Stimulated activated CD8-positive, alpha-beta memory T cell treated with anti-CD3 and anti-CD28 coated beads, Interleukin-7, amount 100 ng/mL, for 24 hours (primary cell): ENCODE results near the gene GLDN.
"Not testable (repeated sequence)": the region's sequence is repeated elsewhere in the genome, so short reads cannot be mapped to it uniquely, and the experiment has no call there.

Source experiments
- DNase-seq: peaks from one replicate; pipeline ENCODE4 v3.0.0-alpha.2; 2020; ENCODE audit warnings: low read depth

The GLDN gene

DNA sequence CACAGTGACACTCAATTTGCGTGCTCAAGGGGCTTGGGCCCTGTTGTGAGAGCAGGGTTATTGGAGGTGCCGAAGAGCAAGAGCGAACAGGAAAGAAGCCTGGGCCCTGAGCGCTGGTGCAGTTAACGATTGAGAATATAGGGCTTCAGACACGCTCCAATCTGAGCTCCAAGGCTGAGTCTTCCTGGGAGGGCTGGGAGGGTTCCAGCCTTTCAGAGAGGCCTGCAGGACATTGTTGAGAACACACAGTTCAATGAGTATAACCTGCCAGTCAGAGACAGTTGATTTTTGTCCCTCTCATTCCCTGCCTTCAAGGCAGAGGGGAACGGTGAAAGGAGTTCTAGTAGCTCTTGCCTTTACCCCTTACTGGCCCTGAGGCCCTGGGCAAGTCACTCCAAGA lies 47.3 kb downstream of the GLDN start:
- DNase-seq: no peak

DNA sequence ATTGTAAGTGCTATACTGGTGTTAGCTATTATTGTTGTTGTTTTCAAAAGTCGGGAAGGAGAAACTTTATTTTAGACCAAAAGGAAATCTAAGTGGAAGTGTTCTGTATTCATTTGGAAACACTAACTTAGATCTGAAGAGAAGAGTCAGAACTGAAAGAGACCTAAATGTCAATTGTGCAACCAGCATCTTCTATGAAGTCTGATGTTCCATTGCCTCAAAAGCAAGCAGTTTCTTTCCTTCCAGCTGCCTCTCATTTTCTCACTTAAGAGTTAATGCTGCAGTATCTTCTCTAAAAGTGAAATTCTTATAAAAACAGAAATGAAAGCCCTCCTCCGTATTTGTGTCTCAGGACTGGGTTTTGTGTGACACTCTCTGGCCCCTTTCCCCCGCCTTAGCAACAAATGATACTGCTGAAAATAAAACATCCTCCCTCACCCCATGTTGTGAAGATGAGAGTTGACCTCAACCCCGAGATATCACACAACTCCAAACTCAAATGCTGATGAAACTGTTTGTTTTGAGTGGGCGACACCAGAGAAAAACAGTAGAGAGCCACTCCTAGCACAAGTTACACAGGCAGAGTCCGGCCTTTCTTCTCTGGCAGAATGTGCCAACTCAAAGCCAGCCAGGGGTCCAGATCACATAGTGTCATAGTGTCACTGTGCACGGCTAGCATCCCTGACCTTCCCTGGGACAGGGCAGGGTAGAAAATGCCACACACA lies 48.9 kb downstream of the GLDN start:
- no peak for DNase-seq

DNA sequence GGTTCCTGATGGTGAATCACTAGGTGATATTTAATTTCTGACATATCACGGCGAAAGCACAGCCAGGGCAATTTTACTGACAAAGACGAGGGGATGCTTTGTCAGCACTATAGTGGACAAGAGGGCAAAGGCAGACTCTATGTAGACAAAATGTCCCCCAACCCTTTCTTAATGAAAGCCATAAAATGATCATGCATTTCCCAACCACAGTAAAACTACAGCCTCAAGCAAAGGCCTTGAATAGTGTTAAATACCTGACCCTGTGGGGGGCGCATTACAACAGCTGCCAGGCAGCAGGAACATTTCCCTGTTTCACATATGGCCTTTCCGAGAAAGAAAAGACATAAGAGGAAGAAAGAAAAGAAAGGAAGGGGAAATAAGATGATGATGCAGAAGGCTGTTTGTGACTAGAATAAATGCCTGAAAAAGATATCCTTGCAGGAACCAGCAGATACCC lies 49.5 kb downstream of the GLDN start:
- no peak for DNase-seq

DNA sequence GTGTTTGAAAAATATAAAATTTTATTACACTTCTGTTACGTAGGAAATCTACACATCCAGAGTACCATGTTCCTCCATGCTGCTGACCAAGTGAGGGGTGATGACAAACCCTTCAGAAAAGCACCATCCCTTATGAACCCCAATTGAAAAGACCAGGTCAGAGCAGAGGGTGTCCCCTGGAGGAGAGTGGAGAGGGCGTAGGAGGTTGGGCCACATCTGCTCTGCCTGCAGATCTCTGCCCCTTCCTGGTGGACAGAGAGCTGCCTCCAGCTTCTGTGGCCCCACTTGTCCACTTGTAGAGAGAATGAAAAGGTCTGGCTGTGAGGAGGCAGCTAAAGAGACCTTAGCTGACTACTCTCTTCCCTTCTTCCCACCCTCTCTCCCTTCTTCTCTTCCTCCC lies 55.5 kb downstream of the GLDN start:
- DNase-seq: no peak

DNA sequence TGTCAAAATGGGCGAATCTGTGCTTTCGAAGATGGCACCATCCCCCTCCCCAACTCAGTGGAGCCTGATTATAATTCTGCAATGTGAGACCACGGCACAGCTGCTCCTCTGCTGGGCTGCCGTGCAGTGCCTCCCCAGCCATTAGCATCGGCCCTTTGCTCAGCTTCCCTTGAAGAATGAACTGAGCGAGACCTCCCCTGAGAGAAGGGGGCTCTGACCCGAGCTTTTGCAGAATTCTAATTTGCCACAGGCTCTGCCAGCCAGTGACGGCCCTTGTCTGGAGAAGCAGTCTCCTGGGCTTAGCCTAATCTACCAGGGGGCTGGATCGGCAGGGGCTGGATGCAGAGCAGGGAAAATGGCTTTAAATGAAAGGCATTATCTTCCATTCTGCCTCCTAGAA lies 57.2 kb downstream of the GLDN start:
- DNase-seq: no peak

DNA sequence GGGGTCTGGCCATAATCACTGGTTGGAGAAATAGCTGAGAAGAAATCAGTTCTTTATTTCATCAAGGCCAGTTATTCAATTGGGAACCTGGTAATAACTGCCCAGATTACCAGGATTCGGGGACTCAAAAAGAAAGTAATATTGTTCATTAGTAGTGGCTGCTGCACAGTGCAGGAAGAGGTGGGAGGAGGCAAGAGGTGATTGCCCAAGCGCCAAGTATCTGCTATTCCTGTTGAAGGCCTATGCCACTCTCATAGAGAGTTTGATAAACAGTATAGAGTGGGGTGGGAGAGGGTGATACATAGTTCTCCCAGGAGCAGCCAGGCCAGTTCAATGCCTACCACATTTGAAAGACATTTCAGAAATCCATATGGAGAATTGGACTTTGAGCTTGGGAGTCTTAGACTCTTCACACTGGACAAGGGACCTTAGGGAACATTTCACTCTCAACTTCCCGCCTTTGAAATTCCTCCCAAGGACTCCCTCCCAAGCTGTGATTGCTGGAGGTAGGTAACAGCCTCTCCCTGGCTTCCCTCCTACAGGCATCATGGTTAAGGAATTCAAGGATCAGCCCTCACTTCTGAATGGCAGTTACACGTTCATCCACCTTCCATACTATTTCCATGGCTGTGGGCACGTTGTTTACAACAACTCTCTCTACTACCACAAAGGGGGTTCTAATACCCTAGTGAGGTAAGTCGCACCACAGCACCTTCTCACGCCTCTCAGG lies 59.8 kb downstream of the GLDN start:
- DNase-seq: no peak

DNA sequence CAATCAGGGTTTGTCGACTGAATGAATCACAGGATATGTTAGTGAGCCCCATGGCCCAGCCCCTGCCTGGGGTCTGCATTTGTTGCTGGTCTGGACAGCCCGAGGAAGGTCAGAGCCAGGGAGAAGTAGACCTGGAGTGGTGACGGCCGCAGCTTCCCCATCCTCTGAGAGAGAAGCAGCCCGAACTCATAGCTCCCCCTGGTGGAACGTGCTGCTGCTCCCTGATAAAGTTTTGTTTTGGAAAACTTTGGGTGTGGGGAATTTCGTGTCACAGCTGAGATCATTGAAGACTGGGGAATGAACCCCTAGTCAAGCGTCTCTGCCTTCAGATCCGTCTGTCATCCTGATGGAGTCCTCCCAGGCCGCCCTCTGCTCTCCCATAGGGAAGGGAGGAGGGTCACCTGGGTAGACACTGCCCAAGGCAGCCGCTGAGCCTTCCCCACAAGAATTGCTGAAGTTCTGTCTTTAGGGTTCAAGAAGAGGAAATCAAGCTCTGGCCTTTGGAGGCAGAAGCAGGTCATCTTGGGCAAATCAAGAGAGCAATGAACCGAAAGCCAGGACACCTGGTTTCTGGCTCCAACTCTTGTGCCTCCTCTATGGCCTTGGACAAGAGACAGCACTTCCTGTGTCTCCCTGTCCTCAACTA lies 60.5 kb downstream of the GLDN start:
- no peak for DNase-seq

DNA sequence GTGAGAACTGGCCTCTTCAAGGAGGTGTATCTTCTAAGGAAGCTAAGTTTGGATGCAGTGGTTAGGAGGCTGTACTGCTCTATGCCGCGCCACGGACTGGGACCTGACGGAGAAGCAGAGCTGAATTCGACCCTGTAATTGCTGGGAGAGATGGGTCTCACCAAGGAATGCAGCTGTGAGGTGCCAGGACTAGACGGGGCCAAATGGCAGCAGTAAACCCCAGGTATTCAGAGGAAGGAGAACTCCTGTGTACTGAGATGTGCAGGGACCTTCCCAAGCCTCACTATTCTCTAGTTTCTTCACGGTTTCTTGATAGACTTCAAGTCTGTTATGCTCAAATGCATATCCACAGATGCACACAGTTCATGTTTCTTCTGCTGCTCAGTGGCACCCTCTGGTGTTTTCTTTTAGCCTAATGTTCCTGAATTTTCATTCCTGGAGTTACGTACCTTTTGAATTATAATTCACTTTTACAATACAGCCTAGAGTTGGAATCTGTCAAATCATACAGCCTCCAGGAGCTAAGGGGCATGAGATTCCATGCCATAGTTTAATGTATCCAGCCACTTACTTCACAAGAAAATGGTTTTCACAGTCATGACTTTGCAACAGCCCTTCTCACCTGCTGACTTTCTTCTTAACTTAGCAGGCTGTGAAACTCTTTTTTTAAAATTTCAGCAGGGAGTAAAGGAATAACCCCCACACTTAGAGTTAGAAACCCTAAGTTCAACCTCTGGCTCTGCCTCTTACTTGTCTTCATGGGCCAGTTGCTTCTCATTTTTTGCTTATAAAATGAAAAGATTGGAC lies 61.8 kb downstream of the GLDN start:
- DNase-seq: no peak

DNA sequence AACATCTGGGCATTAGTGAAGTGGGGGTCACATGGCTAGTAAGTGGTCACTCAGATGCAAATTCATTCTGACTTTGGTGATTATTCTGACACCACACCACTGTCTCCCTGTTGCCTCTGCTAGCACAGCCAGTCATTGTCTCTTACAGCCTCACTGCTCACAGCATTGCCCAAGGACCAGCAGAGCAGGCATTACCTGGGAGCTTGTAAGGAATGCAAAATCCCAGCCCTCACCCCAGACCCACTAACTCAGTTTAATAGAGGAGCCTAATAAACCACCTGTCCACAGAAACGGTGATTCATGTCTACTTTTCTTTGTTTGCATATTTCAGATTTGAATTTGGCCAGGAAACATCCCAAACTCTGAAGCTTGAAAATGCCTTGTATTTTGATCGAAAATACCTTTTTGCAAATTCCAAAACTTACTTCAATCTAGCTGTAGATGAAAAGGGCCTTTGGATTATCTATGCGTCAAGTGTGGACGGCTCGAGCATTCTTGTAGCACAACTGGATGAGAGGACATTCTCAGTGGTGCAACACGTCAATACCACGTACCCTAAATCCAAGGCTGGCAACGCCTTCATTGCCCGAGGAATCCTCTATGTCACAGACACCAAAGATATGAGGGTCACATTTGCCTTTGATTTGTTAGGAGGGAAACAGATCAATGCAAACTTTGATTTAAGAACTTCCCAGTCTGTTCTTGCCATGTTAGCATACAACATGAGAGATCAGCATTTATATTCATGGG lies 62.7 kb downstream of the GLDN start:
- no peak for DNase-seq

DNA sequence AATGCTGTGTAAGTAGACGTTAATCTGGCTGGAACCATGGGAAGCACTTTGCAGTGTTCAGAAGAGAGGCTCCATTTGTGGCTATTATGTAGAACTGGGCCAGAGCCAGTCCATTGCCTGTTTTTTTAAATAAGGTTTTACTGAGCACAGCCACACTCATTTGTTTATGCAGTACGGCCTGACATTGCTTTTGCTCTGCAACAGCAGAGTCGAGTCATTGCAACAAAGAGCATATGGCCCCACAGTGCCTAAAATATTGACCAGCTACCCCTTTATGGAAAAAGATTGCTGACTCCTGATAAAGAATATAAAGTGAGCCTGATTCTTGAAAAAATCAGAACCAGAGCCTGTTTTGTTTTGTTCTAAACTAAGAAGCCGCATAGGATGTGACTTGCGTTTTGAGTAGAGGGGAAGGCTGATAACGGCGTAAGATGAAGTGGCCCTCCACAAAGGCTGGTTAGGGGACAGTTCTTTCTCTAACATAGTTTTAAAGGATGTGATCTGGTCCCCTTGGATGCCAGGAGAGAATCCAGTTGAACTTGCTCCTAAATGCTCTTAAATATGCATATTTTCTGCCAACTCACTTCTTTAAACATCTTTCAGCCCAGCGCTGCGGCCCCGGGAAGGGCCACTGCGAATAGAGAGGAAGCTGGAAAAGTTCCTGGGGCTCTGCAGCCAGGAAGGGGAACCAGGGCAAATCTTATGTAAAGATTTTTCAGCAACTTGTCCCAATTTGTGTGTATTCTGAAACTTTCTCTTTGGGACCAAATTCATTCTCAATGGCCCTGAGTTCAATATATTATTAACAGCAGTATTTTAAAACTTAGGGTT lies 64.5 kb downstream of the GLDN start:
- DNase-seq: no peak

DNA sequence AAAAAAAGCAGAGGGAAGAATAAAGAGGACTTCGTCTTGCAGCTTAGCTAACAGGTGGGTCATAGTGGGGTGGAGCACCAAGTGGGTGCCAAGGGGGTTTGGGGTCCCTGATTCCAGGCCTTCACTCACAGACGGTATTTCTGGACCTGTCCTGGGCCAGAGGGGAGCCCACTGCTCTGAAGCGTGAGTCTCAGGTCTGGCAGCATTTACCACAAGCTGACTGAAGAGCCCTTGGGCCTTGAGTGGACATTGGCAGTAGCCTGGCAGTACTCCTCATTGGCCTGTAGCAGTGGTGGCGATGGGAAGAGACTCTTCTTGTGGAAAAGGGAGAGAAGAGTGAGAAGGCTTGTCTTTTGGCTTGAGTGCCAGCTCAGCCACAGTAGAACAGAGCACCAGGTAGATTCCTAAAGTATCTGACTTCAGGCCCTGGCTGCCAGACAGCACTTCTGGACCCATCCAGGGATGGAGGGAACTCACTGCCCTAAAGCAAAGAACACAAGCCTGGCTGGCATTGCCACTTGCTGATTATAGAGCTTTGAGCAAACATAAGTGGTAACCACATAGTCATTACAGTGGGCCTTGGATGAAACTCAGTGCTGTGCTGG lies 72.9 kb downstream of the GLDN start:
- no peak for DNase-seq

DNA sequence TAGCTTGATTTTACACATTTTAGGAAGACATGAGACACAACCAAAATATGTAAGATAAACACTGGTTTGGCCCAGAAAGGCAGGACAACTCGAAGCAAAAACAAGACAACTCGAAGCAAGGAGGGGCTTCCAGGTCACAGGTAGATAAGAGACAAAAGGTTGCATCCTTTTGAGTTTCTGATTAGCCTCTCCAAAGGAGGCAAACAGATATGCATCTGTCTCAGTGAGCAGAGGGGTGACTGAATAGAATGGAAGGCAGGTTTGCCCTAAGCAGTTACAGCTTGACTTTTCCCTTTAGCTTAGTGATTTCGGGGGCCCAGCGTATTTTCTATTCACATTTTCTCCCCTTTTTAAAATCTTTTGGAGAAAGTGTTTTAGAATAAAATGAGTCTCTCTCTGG lies 74.7 kb downstream of the GLDN start:
- DNase-seq: no peak

DNA sequence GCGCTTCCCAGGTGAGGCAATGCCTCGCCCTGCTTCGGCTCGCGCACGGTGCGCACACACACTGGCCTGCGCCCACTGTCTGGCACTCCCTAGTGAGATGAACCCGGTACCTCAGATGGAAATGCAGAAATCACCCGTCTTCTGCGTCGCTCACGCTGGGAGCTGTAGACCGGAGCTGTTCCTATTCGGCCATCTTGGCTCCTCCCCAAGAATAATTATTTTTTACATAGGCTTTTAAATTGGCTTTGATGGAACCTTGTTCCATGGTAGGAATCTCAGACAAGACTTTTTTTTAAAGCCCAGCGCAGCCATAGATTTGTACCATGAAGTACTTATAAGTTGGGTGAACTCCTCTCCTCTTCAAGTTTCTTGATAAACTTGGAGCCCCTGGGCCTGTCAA lies 81.6 kb downstream of the GLDN start:
- DNase-seq: not testable (repeated sequence)

DNA sequence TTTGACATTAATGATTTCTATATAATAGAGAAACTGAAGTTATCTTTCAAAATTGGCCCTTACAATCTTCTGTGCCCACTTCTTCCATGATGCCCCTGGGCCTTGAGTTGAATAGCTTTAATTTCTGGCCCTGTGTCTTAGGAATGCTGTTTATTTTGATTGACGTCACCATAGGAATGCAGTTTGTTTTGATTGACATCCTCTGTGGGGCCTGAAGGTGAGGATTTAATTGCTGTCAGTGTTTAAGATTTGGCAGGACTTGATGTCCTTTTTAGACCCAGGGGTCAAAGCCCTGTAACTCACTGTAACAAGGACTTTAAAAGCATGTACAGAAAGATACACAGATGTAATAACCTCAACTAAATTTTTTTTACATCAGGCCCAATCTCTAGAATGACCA lies 83.3 kb downstream of the GLDN start:
- DNase-seq: no peak

DNA sequence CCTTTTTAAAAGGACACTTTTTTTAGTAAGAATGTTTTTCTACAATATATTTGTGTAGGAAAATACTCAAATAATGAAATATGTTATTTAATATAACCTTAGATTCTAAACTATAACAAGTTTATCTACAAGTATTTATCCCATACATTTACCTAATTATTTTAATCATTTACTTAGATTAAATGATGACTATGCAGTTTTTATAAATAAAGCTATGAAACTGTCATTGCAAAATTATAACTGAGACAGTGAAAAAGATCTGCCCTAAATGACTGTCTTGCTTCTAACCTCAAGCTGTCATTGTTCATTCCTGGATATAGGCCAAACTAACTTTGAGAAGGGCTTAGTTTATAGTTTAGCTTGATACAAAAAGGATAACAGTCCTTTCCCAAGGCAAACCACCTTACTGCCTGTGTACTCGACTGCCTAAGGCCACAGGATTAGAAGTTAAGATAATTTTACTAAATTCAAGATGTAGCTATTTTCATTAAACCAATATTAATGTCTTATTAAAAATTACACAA lies 84.1 kb downstream of the GLDN start:
- no peak for DNase-seq

DNA sequence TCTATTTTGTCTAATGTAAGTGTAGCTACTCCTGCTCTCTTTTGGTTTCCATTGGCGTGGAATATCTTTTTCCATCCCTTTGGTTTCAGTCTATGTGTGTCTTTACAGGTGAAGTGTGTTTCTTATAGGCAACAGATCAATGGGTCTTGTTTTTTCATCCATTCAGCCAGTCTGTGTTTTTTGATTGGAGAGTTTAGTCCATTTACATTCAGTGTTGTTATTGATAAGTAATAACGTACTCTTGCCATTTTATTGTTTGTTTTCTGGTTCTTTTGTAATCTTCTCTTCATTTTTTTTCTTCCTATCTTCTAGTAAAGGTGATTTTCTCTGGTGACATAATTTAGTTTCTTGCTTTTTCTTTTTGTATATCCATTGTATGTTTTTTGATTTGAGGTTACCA lies 97.1 kb downstream of the GLDN start:
- no peak for DNase-seq

DNA sequence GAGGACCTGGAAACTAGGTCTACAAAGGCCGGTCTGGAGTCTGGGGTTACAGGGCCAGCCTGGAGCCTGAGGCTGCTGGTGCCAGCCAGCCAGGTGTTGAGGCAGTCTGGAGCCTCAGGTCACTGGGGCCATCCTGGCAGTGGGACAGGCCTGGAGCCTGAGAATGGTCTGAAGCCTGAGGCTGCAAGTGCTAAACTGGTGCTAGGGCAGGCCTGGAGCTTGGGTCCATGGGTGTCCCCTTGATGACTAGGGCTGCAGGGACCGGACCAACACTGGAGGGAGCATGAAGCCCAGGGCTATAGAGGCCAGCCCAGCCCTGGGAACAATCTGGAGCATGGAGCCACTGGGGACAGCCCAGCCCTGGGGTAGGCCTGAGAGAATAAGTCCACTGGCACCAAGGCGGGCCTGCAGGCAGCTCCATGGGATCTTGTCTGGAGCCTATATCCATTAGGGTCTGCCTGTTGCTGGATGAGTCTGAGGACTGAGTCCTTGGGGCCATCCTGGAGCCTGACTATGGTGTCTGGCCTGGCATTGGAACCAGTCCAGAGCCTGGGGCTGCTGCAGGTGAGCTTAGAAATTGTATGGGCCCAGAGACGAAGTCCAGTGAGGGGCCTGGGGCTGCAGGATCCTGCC lies 101.9 kb downstream of the GLDN start:
- DNase-seq: no peak

DNA sequence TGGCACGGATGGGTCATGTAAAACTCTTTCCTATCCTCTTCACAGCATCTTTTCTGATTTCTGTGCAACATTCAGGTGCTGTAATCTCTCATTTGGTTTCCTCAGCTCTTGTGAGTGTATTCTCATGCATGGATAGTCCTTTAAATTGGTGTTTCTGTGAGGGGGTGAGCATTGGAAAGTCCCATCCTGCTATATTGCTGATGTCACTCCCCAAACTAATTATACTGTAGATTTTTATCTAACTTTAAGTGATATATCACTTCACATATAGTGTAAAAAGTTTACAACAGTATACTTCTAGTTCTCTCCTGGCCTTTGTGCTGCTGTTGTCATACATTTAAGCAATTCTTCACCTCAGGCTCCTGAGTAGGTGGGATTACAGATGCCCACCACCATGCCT lies 102.7 kb downstream of the GLDN start:
- no peak for DNase-seq

DNA sequence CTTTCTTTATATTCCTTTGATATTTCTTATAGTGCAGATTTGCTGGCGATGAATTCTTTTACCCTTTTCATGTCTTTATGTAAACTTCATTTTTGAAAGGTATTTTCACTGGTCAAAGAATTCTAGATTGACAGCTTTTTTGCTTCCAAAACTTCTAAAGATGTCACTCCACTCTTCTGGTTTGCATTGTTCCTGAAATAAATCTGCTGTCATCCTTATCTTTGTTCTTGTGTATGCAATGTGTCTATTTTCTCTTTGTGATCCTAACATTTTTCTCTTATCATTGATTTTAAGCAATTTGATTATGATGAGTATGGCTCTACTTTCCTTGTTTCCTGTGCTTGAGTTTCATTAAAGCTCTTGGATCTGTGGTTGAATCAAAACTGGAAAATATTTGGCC lies 103.4 kb downstream of the GLDN start:
- no peak for DNase-seq
